Measurements from ENCODE around the gene ANO5.

GRCh38 chr11:22273781-22274180, 80.9 kb downstream of the ANO5 start:
- TF ChIP-seq, protein P1, sequence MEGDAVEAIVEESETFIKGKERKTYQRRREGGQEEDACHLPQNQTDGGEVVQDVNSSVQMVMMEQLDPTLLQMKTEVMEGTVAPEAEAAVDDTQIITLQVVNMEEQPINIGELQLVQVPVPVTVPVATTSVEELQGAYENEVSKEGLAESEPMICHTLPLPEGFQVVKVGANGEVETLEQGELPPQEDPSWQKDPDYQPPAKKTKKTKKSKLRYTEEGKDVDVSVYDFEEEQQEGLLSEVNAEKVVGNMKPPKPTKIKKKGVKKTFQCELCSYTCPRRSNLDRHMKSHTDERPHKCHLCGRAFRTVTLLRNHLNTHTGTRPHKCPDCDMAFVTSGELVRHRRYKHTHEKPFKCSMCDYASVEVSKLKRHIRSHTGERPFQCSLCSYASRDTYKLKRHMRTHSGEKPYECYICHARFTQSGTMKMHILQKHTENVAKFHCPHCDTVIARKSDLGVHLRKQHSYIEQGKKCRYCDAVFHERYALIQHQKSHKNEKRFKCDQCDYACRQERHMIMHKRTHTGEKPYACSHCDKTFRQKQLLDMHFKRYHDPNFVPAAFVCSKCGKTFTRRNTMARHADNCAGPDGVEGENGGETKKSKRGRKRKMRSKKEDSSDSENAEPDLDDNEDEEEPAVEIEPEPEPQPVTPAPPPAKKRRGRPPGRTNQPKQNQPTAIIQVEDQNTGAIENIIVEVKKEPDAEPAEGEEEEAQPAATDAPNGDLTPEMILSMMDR (IDR thresholded peaks at IDR 0.05; ENCODE audit: low read depth, low read length, poor library complexity, severe bottlenecking), result no peak
- no peak for TF ChIP-seq EZH2phosphoT487 (IDR thresholded peaks at IDR 0.05; ENCODE audit: borderline replicate concordance, low read length)

All from DOHH2 (cell line).